Endothelial cell of umbilical vein (primary cell): Measurements from ENCODE around the gene ZNF268. TPM values are rescaled to one million over a fixed set of nuclear protein-coding genes. Genes with fewer than 3 reads are reported as not detected.

Experiments used
- BruUV-seq: library from RNA; stranded (reverse); fragments of 400-500 nt; replicated peaks from 2 replicates; lab custom pipeline; 2021; lab: Mats Ljungman, UMichigan
- CTCF ChIA-PET: fragments of 300-600, 350-600 bp; sonication (Branson Sonifier 250); formaldehyde crosslinking; loops from one replicate; lab custom pipeline; 2021; ENCODE audit warnings: antibody characterized with exemption, inconsistent platforms; lab: Charles Lee
- POLR2A ChIA-PET: fragments of 300-600, 350-600 bp; sonication (Branson Sonifier 250); formaldehyde crosslinking; loops from one replicate; lab custom pipeline; 2021; ENCODE audit warnings: antibody characterized with exemption, inconsistent platforms; lab: Charles Lee
- DNase-seq: peaks from one replicate; pipeline ENCODE4 v3.0.0-alpha.2; 2011; ENCODE audit warnings: low read depth, low spot score
- FAIRE-seq: peaks from 2 replicates; lab custom pipeline; 2011; peaks lifted over from hg19 to GRCh38; lab: Jason Lieb, UNC
- H2AFZ ChIP-seq: 2 replicates; pipeline ENCODE4 v1.6.0; 2012; ENCODE audit warnings: low read depth, low read length, control low read depth, inconsistent platforms
- H3K27ac ChIP-seq: 2 replicates; pipeline ENCODE4 v1.5.1; 2011; ENCODE audit warnings: low read depth, mild to moderate bottlenecking, control low read depth, low read length, moderate library complexity; ENCODE audit not compliant: insufficient read depth
- H3K27me3 ChIP-seq, 2 experiments: 2 replicates each; pipeline versions ENCODE4 v1.6.0 to v1.6.1; 2011; ENCODE audit warnings: low read length in 2 of 2, mixed read lengths in 1 of 2; ENCODE audit not compliant: control insufficient read depth in 2 of 2, insufficient read depth in 2 of 2
- H3K36me3 ChIP-seq, 2 experiments: 2 replicates in 1 of 2; 3 replicates in 1 of 2; pipeline ENCODE4 v1.5.1; 2011; ENCODE audit warnings: low read length in 2 of 2, mild to moderate bottlenecking in 1 of 2, moderate library complexity in 1 of 2; ENCODE audit not compliant: control insufficient read depth in 2 of 2, insufficient read depth in 2 of 2; ENCODE audit errors: extremely low read depth in 1 of 2
- H3K4me1 ChIP-seq: 3 replicates; pipeline ENCODE4 v1.5.1; 2011; ENCODE audit warnings: mild to moderate bottlenecking, low read length; ENCODE audit not compliant: control insufficient read depth, insufficient read depth; ENCODE audit errors: extremely low read depth
- H3K4me2 ChIP-seq: 2 replicates; pipeline ENCODE4 v1.6.1; 2011; ENCODE audit warnings: low read length, control low read depth, mixed read lengths; ENCODE audit not compliant: insufficient read depth
- H3K4me3 ChIP-seq, 3 experiments: fragments of 200-600 bp in 1 of 3; sonication (generic), shearing (Covaris generic) in 1 of 3; replicated peaks in 1 of 3; 2 replicates each; pipeline ENCODE4 v1.5.1; 2011 to 2016; ENCODE audit warnings: control low read depth in 3 of 3, low read length in 3 of 3, mild to moderate bottlenecking in 2 of 3, inconsistent platforms in 1 of 3, low read depth in 1 of 3, moderate library complexity in 1 of 3; ENCODE audit not compliant: insufficient read depth in 1 of 3
- H3K79me2 ChIP-seq: 2 replicates; pipeline ENCODE4 v1.6.0; 2012; ENCODE audit warnings: low read length, inconsistent platforms; ENCODE audit not compliant: control insufficient read depth, insufficient read depth
- H3K9ac ChIP-seq: replicated peaks from 2 replicates; pipeline ENCODE3; 2011; ENCODE audit warnings: low read length, control low read depth; ENCODE audit not compliant: insufficient read depth; ENCODE audit errors: extremely low read depth
- H3K9me1 ChIP-seq: replicated peaks from 3 replicates; pipeline ENCODE4 v1.6.0; 2011; ENCODE audit warnings: mild to moderate bottlenecking, low read length; ENCODE audit not compliant: control insufficient read depth, insufficient read depth; ENCODE audit errors: extremely low read depth
- H3K9me3 ChIP-seq: replicated peaks from 2 replicates; pipeline ENCODE4 v1.5.1; 2012; ENCODE audit warnings: low read length, inconsistent platforms; ENCODE audit not compliant: control insufficient read depth, insufficient read depth
- H4K20me1 ChIP-seq: replicated peaks from 2 replicates; pipeline ENCODE3; 2011; ENCODE audit warnings: mild to moderate bottlenecking, low read length; ENCODE audit not compliant: control insufficient read depth, insufficient read depth; ENCODE audit errors: extremely low read depth
- CTCF ChIP-seq, 2 donors: IDR thresholded peaks; 1 replicate in 1 of 2; 2 replicates in 1 of 2; pipeline ENCODE4 v1.5.1; 2011; ENCODE audit warnings: low read length in 2 of 2, mild to moderate bottlenecking in 2 of 2, moderate library complexity in 2 of 2, control low read depth in 1 of 2, inconsistent platforms in 1 of 2, low read depth in 1 of 2; ENCODE audit not compliant: insufficient read depth in 1 of 2; ENCODE audit errors: extremely low read depth in 1 of 2
- EZH2 ChIP-seq: IDR thresholded peaks from 2 replicates; pipeline ENCODE4 v1.6.1; 2012; ENCODE audit warnings: borderline replicate concordance, low read depth, mild to moderate bottlenecking, moderate library complexity, low read length, inconsistent platforms; ENCODE audit not compliant: severe bottlenecking
- FOS ChIP-seq: IDR thresholded peaks from 2 replicates; pipeline ENCODE4 v1.6.1; 2011; ENCODE audit warnings: mild to moderate bottlenecking, low read length, moderate library complexity, borderline replicate concordance; ENCODE audit not compliant: insufficient read depth
- GATA2 ChIP-seq: IDR thresholded peaks from 2 replicates; pipeline ENCODE4 v1.7.0; 2011; ENCODE audit warnings: low read depth, mild to moderate bottlenecking, moderate library complexity, mixed read lengths, low read length; ENCODE audit not compliant: insufficient read length, insufficient read depth
- JUN ChIP-seq: IDR thresholded peaks from 2 replicates; pipeline ENCODE4 v1.6.1; 2011; ENCODE audit warnings: borderline replicate concordance, low read depth; ENCODE audit not compliant: insufficient read length, insufficient read depth
- MYC ChIP-seq: IDR thresholded peaks from one replicate; pipeline ENCODE4 v1.6.1; 2011; ENCODE audit warnings: mild to moderate bottlenecking, low read depth, low read length
- POLR2A ChIP-seq: IDR thresholded peaks from 2 replicates; pipeline ENCODE4 v1.6.1; 2012; ENCODE audit warnings: low read depth, mild to moderate bottlenecking, control low read depth, low read length
- POLR2AphosphoS5 ChIP-seq: IDR thresholded peaks from 2 replicates; pipeline ENCODE4 v1.6.1; 2012; ENCODE audit warnings: low read depth, mild to moderate bottlenecking, control low read depth, low read length, moderate library complexity; ENCODE audit not compliant: insufficient read depth
- dilution Hi-C: fragments of 300-500 bp; cut with MboI; formaldehyde crosslinking; loops from one replicate; pipeline ENCODE4 v1.15.0; 2019; ENCODE audit warnings: low sequenced_read_pairs; ENCODE audit not compliant: extremely low pct_ligation_motif_present
- intact Hi-C: fragments of 100-400 bp; cut with micrococcal nuclease; formaldehyde crosslinking; loops from one replicate; pipeline ENCODE4 v1.10.0; 2022
- polyA plus RNA-seq, 4 experiments: library from polyadenylated mRNA; depleted of rRNA in 3 of 4; stranded (reverse) in 3 of 4; unstranded in 1 of 4; fragments of >200 nt; gene quantifications; 2 replicates each; pipeline versions ENCODE4 v1.2.1 to v1.2.3, GENCODE V29; 2011 to 2012; ENCODE audit warnings: missing spikeins in 1 of 4
- total RNA-seq: library from RNA; stranded (reverse); gene quantifications from 2 replicates; pipeline ENCODE4 v1.2.3, GENCODE V29; 2021
- TF ChIP-seq, protein P1 (sequence below): IDR thresholded peaks from 2 replicates; pipeline ENCODE4 v1.6.1; 2011; ENCODE audit not compliant: insufficient read depth, insufficient read length

The ZNF268 gene
- total and polyA plus RNA-seq, 2 donors (not counting 3 experiments of a cell fraction or from before 2014, with no cell fraction given), result 7.7 to 17.3 TPM

- Histone ChIP-seq H3K4me3 (no peak overlapping the region), H3K36me3 (no peaks in the 10 kb centered on the region), H3K27ac (no peak overlapping the region), H3K79me2 (no peaks in the 10 kb centered on the region), H4K20me1 (no peaks in the 10 kb centered on the region), H3K4me1 (no peaks in the 10 kb centered on the region), H3K9ac (no peak overlapping the region), H3K9me1 (no peaks in the 10 kb centered on the region), H3K4me2 (no peak overlapping the region), H3K27me3 (no peaks in the 10 kb centered on the region), H3K9me3 (no peaks in the 10 kb centered on the region), H2AFZ (no peak overlapping the region)
- dilution Hi-C loops, result no loop called here
- ChIA-PET POLR2A (no interaction called here), CTCF (no interaction called here)
- intact Hi-C loops, result no loop called here
- DNase-seq, result no peak
- FAIRE-seq, result no peak
- no peak for TF ChIP-seq CTCF (IDR thresholded peaks at IDR 0.05; ENCODE audit: extremely low read depth in 1 of 2, insufficient read depth in 1 of 2, low read depth in 1 of 2, low read length in 2 of 2)
- no peak for TF ChIP-seq JUN
- no peak for TF ChIP-seq POLR2AphosphoS5
- no peak for TF ChIP-seq GATA2
- TF ChIP-seq, protein P1, sequence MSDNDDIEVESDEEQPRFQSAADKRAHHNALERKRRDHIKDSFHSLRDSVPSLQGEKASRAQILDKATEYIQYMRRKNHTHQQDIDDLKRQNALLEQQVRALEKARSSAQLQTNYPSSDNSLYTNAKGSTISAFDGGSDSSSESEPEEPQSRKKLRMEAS, result no peak
- TF ChIP-seq MYC, result no peak
- no peak for TF ChIP-seq POLR2A
- no peak for TF ChIP-seq EZH2
- TF ChIP-seq FOS, result no peak
- no TSS peak for BruUV-seq
These were observed 51.7 kb downstream of the ZNF268 start for GRCh38 chr12:133233006-133233405.
